ENCODE measurements around the gene SCAMP3.
"Not testable (repeated sequence)": the region's sequence is repeated elsewhere in the genome, so short reads cannot be mapped to it uniquely, and the experiment has no call there.

Gene SCAMP3

DNA sequence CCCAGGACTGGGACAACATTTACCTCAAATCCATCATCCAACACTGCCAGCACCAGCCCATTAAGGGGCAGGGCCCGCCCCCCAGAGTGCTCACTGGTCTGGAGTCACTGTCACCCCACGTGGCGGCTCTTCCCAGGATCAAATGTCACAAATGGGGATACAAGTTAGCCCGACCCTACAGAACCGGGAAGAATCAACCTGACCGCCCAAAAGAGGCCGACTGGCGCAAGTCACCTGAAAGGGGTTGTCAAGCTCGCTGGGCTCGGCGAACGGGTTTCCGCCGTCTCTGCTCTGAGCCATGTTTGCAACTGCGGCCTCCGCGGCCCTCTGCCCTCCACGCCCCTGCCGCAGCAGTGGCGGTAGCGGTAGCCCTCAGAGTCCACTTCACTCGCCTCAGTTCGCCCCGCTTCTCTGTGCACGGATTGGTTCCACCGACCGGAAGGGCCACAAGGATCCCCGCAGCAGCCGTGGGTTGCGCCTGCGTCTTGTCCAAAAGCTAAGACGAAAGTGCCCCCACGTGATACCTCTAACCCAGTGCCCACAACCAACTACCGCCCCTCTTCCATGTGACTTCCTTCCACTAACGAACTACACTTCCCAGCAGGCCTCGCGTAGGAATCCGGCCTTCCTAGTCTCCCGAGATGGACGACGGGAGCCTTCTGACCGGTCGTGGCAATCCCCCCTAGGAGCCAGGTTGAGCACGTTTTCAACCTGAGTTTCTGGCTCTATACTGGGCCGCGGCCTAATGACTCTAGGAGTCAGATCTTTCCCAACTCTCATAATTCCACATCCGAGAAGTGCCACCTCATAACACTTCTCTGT is at the start of gene SCAMP3:
TSS of gene SCAMP3 (minus strand) at position 509 of the 822 bp plus-strand sequence. CDS start at position 300, 209 bp downstream.
- DNase-seq, result peak; percentile 69 to 87 (median 78)

DNA sequence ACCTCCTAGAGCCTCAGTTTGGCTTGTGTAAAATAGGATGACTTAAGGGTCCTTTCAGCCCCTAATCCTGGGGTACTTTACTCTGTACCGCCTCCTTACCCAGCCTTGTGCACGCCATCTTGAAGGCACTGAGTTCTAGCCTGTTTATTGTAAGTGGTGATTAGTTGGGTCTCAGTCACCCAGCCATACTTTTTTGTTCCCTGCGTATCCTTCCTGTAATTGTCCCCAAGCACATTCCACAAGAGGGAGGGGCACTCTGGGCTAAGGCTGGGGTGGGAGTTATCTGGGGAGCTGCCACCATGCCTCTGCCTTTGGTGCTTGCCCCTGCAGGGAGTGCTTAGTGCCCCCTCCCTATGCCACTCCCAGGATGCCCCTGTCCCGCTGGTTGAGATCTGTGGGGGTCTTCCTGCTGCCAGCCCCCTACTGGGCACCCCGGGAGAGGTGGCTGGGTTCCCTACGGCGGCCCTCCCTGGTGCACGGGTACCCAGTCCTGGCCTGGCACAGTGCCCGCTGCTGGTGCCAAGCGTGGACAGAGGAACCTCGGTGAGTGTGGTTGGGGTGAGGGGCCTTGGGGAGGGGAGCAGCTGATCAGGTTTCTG is 47.4 kb upstream of the SCAMP3 start:
- no peak for DNase-seq

DNA sequence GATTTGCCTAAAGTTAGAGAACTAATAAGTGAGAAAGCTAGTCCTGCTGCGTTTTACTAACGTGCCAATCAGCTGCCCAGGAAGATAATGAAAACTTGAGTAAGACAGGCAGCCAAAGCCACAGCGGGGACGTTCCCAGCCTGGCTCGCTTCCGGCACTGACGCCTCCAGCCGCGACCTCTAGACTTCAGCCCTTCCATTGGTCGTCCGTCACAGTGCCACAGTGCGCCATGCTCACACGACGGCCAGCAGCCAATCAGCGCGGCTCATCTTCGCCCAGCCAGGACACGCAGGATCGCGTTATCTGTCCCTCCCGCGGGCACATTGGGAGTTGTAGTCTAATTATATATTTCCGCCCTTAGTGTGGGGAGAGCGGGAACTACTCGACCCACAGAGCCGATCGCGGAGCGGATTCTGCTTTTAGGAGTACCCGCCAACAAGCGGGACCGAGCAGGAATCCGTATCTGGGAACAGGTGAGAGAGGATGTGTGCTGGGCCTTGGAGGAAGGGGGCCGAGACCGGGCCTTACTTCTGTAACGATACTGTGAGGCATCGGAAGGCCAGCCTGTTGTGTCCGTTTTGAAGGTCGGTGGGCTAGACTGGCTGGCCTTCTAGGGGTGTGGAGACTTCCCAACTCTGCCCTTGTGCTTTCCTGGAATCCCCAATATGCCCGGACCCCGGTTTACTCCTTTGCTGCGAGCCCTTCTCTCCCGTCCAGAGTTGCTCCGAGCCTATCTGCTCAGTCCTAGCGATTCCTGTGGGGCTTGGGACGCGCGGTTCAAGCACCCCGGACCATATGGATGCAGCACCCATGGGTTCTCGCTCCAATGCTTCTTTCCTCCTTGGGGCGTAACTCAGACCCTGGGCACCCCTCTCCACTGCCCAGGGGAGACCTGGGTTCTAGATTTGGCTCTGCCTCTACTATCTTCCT is 46.6 kb upstream of the SCAMP3 start, which contains the start of gene FDPS:
TSS of gene FDPS (plus strand) at position 374 of the 930 bp plus-strand sequence. CDS start 924 bp downstream, outside the sequence.
- DNase-seq, result peak; percentile 88 to 97 (median 95)

DNA sequence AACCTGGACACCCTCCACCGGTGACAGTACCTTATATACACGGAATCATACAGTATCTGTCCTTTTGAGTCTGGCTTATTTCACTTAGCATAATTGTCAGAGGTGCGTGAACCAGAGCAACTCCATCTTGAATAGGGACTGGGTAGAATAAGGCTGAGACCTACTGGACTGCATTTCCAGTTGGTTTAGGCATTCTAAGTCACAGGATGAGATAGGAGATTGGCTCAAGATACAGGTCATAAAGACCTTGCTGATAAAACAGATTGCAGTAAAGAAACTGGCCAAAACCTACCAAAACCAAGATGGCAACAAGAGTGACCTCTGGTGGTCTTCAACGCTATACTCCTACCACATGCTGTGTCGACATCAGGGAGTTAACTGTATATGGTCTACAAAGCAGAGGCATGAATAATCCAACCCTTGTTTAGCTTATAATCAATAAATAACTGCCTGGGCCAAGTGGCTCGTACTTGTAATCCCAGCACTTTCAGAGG is 45.1 kb upstream of the SCAMP3 start:
- DNase-seq, result no peak

DNA sequence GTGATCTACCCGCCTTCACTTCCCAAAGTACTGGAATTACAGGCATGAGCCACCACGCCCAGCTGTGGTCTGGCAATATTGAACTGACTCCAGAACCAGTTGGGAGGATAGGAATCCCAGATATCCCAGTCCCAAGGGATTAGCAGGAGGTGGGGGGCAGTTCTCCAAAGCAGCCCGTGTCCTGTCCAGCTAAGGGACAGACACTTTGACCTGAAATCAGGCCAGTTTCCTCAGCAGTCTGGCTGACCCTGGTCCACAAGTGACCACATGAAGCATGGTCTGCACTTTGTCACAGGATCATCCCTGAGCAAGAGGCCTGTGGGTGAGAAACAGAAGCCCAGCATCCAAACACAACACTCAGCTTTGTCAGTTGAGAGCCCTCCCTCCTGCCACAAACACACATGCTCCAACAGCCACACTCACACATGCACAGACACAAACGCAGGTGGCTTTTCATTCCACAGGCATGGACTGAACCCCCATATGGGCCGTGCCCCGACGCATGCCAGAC is 43.8 kb upstream of the SCAMP3 start:
- DNase-seq, result no peak

DNA sequence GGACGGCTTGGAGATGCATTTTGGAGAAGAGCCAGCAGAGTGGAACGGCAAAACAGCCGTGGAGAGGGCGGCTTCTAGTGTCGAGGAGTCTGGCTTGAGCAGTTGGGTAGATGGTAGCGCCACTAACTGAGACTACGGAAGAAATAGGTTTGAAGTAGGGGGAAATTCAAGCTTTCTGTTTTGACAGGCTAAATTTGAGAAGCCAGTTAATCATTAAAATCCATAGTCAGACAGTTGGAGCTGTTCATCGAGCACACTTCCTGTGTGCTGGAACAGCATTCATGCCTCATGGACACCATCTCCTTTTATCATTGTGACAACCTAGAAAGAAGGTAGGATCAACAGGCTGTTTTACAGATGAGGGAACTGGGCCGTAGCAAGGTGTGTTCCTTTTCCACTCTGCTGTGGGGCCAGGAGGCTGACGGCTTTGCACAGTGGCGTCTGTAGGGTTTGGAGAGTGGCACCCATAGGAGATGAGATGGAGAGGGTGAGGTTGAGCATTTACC is 42.5 kb upstream of the SCAMP3 start:
- no peak for DNase-seq

DNA sequence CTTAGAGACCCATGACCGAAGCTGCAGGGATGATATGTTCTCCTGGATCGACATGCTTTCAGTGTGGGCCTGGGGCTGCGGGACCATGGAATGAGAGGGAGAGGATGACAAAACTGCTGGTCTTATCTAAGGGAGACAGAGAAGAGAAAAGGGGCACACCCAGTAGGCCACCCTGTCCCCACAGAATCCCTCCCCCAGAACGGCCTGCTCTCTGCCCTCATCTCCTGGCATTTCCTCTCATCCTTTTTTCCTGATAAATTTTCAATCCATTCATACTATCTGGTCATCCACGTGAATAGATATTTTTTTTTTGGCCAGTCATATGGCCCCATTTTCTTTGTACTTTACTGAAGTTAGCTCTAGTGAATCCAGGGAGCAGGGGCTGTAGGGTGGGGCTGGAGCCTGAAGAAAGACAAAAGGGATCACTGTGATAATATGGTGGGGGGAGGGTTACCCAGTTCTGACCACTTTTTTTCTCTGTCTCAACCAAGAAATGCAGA is 39.2 kb upstream of the SCAMP3 start, which contains the start of gene PKLR:
TSS of gene PKLR (minus strand) at position 97 of the 500 bp plus-strand sequence. CDS start at position 54, 43 bp downstream.
- no peak for DNase-seq

DNA sequence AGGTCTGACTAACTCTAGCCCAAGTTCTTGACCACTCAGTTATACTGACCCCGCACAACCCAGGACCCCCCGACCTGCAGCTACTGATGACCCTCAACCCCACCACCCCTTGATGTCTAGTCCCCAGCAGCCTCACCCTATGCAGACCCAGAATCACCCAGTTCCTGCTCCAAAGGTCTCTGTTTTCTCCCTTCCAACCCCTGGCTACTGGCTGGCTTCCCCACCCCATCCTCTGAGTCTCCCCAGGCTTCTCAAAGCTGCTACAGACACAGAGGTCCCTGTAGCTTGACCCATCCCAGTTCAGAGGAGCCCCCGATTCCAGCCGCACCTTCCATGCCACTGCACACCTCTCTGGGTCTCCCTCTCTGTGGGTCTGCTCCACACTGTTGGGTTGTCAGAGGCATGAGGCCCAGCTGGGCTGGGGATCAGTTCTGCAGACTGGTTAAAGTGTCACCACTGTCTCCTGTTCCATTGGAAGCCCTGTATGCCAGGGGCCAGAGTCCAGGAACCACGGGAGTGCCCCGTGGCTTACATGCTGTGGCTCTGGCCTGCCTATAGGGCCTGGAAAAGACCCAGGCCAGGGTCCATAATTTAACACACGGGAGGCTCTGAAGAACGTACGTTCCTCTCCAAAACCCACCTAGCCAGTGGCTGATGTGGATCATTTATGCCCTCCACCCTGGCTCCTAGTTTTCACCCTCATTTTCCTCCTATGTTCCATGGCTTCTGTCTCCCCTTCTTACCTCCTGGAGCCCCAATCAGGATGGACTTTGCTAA is 38.6 kb upstream of the SCAMP3 start:
- DNase-seq, result no peak

DNA sequence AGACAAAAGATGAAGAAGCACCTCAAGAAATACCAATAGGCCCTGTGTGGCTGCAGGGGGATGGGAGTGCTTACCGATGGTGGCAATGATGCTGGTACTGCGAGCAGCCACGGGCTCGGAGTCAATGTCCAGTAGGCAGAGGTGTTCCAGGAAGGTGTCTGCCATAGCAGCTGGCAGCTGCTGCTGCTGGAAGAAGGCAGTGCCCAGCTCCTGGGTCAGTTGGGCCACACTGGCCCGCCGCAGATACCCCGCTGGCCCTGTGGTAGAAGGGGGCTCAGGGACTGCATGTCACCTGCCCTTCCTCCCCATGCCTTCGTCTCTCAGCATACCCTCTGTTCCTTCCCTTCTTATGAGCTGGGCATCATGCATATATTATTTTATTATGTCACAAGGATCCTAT is 37.9 kb upstream of the SCAMP3 start:
- no peak for DNase-seq

DNA sequence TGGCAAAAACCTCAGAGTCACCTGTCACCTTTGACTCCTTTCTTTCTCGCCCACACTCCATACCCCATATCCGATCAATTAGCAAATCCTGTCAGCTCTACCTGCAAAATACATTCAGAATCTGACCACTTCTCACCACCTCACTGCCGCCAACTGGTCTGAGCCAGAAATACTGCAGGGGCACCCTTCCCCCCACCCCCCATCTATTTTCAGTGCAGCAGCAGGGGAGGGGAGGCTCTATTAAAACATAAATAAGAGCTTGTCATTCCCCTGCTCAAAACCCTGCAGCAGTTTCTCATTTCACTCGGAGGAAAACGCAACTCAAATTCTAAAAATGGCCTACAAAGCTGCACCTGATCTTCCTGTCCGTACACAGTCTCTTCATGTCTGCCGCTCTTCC is 35.2 kb upstream of the SCAMP3 start:
- no peak for DNase-seq

DNA sequence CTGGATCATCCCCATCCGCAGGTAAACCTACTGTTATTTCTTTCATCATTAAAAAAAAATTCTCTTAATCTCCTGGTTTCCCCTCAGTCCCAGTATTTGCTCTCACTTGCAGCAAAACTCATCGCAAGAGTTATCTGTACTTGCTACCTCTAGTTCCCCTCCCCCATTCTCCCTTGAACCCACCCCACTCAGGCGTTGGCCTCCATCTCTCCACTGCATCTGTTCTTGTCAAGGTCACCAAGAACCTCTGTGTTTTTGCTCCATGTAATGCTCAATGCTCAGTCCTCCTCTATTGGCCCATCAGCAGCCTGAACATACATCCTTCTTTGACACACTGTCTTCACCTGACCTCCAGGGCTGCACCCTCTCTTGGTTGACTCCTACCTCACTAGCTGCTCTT is 34.5 kb upstream of the SCAMP3 start:
- DNase-seq, result no peak

DNA sequence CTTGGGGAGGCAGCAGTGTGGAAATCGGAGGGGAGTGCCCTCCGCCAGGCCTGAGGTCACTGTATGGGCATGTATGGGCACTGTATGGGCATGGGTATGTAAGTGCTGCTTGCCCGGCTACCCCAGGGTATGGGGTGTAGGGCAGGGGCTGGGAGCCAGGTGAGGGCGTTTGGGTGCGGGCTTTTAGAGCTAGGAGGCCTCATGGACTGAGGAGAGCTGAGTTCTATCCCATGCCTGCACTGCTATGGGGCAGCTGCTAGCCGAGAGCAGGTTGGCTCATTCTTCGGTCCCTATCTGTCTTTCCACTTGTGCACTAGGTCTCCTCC is 33.7 kb upstream of the SCAMP3 start:
- DNase-seq, result no peak

DNA sequence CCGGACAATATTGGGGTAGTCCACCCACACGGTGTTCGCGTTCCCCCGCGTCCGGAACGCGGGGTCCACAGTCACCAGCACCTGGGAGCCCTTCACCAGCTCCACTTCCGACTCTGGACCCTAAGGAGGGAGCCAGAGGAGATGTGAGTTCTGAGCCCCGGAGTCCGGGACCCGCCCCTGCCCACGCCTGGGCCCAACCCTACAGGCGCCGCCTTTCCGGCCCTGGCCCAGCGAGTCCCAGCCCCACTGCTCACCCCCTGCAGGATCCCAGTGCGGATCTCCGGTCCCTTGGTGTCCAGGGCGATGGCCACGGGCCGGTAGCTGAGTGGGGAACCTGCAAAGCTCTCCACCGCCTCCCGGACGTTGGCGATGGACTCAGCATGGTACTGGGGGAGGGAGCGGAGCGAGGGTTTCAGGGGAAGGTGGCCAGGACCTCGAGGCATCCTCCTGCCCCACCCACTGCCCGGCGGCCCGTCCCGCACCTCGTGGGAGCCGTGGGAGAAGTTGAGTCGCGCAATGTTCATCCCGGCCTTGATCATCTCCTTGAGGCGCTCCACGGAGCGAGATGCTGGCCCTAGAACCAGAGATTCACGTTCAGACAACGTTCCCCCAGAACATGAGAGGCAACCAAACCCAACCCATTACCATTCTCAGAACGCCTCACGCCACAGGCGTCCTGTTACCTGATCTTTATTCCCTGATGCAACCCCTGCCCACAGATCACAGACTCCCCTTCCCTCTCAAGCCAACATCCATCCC is 33.2 kb upstream of the SCAMP3 start:
- DNase-seq, result no peak

DNA sequence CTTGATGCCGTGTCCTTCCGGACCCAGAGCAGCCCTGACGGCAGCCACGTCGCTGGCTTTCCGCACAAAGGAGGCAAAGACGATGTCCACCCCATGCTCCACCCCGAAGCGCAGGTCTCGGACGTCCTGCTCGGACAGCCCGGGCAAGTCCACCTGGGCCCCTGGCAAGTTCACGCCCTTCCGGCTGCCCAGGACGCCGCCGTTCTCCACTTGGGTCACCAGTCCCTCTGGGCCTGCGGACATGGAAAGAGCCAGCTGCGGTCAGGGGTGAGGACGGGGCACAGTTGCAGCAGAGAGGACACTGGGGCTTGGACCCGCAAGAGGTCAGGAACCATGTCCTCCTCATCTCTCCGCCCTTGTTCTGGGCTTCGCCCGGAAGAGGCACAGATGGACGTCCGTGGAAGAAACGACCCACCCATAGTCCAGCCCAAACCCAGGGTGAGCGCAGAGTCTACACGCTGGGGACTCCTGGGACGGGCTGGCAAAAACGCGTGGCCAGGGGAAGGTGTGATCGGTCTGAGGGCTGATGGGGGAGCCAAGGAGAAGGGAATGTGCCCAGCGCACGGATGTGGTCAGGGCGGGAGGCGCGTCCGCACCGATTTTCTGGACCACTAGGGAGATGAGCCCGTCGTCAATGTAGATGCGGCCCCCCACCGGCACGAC is 32.5 kb upstream of the SCAMP3 start:
- no peak for DNase-seq

DNA sequence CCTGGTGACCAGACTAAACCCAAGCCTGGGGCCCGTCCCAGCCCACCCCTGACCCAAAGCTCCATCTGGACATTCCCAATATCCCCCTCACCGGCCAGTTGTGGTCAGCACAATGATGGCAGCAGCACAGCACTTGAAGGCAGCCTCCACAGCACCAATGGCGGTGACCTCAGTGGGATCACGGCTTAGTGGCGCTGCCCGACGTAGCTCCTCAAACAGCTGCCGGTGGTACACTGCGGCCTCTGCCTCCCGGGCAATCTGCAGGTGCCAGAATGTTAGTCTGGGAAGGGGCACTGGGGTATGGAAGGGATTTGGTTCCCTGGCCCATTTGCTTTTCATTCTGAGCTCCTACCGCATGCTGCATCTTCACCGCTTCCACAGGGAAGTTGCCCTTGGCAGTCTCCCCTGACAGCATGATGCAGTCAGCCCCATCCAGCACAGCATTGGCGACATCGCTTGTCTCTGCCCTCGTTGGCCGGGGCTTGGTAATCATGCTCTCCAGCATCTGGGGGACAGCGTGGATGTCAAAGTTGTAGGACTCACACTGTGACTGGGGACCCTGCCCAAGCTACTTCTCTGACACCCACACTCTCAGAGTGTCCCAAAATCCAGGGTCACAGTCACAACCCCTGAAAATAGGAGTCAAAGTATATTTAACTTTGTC is 31.1 kb upstream of the SCAMP3 start:
- no peak for DNase-seq

DNA sequence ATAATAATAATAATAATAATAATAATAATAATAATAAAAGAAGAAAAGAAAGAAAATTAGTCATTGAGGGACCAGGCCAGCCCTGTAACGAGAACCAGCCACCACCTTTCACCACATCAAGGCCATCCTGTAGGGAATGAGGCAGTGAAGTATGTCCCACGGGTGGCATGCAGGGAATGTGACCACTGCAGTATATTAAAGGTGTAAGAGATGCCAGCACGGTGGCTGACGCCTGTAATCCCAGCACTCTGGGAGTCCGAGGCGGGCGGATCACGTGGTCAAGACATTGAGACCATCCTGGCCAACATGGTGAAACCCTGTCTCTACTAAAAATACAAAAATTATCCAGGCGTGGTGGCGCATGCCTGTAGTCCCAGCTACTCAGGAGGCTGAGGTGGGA is 28.8 kb upstream of the SCAMP3 start:
- not testable (repeated sequence) for DNase-seq

DNA sequence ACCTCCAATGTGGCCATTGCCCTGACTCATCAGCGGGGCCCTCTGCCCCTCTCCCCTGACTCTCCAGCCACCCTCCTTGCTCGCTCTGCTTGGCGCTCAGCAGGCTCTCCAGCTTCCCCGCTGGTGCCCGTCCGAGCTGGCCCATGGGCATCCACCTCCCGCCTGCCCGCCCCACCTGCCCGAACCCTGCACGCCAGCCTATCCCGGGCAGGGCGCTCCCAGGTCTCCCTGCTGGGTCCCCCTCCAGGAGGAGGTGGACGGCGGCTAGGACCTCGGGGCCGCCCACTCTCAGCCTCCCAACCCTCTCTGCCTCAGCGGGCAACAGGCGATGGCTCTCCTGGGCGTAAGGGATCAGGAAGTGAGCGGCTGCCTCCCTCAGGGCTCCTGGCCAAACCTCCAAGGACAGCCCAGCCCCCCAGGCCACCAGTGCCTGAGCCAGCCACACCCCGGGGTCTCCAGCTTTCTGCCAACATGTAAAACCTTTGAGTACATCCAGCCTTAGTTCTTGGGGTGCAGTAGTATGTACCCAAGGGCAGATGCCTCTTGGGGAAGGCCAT is 25.9 kb upstream of the SCAMP3 start:
- DNase-seq, result no peak

DNA sequence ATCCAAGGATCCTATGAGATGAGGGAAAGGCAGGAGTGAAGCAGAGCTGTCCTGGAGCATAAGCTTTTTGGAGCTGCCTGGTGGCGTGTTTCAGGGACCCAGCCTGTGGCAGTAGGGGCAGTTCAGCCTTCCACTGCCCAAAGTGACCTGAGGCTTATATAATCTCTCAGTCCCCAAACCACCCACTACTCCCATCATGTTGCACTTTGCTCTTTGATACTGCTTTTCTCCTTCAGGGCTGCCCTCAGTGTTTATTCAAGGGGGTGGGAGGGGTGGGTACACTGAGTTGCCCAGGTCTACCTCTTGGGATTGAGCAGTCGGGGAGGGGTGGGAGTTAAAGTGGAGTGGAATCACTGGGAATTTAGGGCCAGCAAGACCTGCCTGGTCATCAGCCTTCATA is 24.4 kb upstream of the SCAMP3 start:
- no peak for DNase-seq

DNA sequence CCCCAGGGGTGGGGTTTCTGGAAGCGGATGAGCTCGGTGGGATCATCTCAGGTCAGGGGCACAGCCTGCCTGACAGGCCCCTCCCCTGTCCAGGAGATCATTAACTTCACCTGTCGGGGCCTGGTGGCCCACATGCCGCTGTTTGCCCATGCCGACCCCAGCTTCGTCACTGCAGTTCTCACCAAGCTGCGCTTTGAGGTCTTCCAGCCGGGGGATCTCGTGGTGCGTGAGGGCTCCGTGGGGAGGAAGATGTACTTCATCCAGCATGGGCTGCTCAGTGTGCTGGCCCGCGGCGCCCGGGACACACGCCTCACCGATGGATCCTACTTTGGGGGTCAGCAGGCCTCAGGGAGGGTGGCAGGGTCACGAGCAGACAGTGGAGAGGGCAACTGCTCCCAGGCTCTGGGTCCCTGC is 23.5 kb upstream of the SCAMP3 start:
- no peak for DNase-seq
